A549 treated with CORT108297 at 1 μM for 4 hours (cell line): ENCODE measurements around the gene PCDHB15. TPM values are rescaled to one million over a fixed set of nuclear protein-coding genes. Genes with fewer than 3 reads are reported as not detected.

Experiments used
- total RNA-seq: library from RNA; stranded (reverse); fragments of 200-300 nt; extraction: Qiagen RNA extraction; gene quantifications from 5 replicates; pipeline ENCODE4 v1.2.3, GENCODE V29; 2022

PCDHB15 gene
- total RNA-seq: 0.02 to 0.07 TPM (median 0.06 TPM) in 3 of 5 replicates, not detected in the others

GRCh38 chr5:141245250-141245717 lies at the start of gene PCDHB15:
PCDHB15 (plus strand) TSS chr5:141245395; CDS start chr5:141245579, 184 bp downstream.

GRCh38 chr5:141199359-141200235 lies 45.6 kb upstream of the PCDHB15 start, which contains the start of gene PCDHB11:
PCDHB11 (plus strand) TSS chr5:141199627; CDS start chr5:141199775, 148 bp downstream.

GRCh38 chr5:141208478-141208877 lies 36.7 kb upstream of the PCDHB15 start, which contains the start of gene PCDHB12:
PCDHB12 (plus strand) TSS chr5:141208719; CDS start chr5:141208908, 189 bp downstream.

GRCh38 chr5:141213656-141214339 lies 31.4 kb upstream of the PCDHB15 start, which contains the start of gene PCDHB13:
PCDHB13 (plus strand) TSS chr5:141213919; CDS start chr5:141214124, 205 bp downstream.

GRCh38 chr5:141223112-141223783 lies 21.9 kb upstream of the PCDHB15 start, which contains the start of gene PCDHB14:
PCDHB14 (plus strand) TSS chr5:141223343; CDS start chr5:141223506, 163 bp downstream.

Other genes with a start within 250 kb of the PCDHB15 start
- not detected in 5 replicates for gene PCDHB1, start 194.0 kb upstream of the PCDHB15 start, total RNA-seq
- gene PCDHB2, start 150.8 kb upstream of the PCDHB15 start, total RNA-seq: 3.1 to 6.7 TPM (median 3.8 TPM) in 5 replicates
- gene PCDHB3, start 144.9 kb upstream of the PCDHB15 start, total RNA-seq: 0.06 to 1.8 TPM (median 0.06 TPM) in 3 of 5 replicates, not detected in the others
- 0.06 to 0.12 TPM (median 0.07 TPM) in 4 of 5 replicates, not detected in the other for gene PCDHB4, start 123.6 kb upstream of the PCDHB15 start, total RNA-seq
- gene PCDHB5, start 110.2 kb upstream of the PCDHB15 start, total RNA-seq: 1.2 to 1.8 TPM (median 1.6 TPM) in 5 replicates
- 0.91 to 1.2 TPM (median 1.1 TPM) in 5 replicates for gene PCDHB6, start 95.3 kb upstream of the PCDHB15 start, total RNA-seq
- 0.03 TPM in 1 of 5 replicates, not detected in the others for gene PCDHB7, start 72.8 kb upstream of the PCDHB15 start, total RNA-seq
- 0.29 to 0.41 TPM (median 0.32 TPM) in 5 replicates for gene PCDHB8, start 67.6 kb upstream of the PCDHB15 start, total RNA-seq
- gene PCDHB16, start 63.0 kb upstream of the PCDHB15 start, total RNA-seq: 0.06 to 0.10 TPM (median 0.06 TPM) in 5 replicates
- 0.02 to 0.09 TPM (median 0.06 TPM) in 4 of 5 replicates, not detected in the other for gene PCDHB9, start 58.2 kb upstream of the PCDHB15 start, total RNA-seq
- 0.02 to 0.03 TPM in 2 of 5 replicates, not detected in the others for gene PCDHB10, start 53.0 kb upstream of the PCDHB15 start, total RNA-seq
- 0.05 to 0.11 TPM (median 0.07 TPM) in 5 replicates for gene PCDHB11, start 45.8 kb upstream of the PCDHB15 start, total RNA-seq
- gene PCDHB12, start 36.7 kb upstream of the PCDHB15 start, total RNA-seq: 0.03 to 0.04 TPM in 2 of 5 replicates, not detected in the others
- 0.03 to 0.10 TPM (median 0.05 TPM) in 5 replicates for gene PCDHB13, start 31.5 kb upstream of the PCDHB15 start, total RNA-seq
- gene PCDHB14, start 22.1 kb upstream of the PCDHB15 start, total RNA-seq: 0.05 to 0.16 TPM (median 0.07 TPM) in 5 replicates
- 0.05 TPM in 1 of 5 replicates, not detected in the others for gene SLC25A2, start 58.7 kb downstream of the PCDHB15 start, total RNA-seq
- 61.5 to 85.8 TPM (median 70.6 TPM) in 5 replicates for gene TAF7, start 75.4 kb downstream of the PCDHB15 start, total RNA-seq
- 0.30 to 0.39 TPM (median 0.37 TPM) in 5 replicates for gene PCDHGA1, start 85.1 kb downstream of the PCDHB15 start, total RNA-seq
- gene PCDHGA2, start 93.4 kb downstream of the PCDHB15 start, total RNA-seq: 0.55 to 0.78 TPM (median 0.63 TPM) in 5 replicates
- 0.04 to 0.07 TPM in 2 of 5 replicates, not detected in the others for gene PCDHGA3, start 98.4 kb downstream of the PCDHB15 start, total RNA-seq
- 1.3 to 2.0 TPM (median 1.8 TPM) in 5 replicates for gene PCDHGB1, start 104.7 kb downstream of the PCDHB15 start, total RNA-seq
- gene PCDHGA4, start 109.6 kb downstream of the PCDHB15 start, total RNA-seq: 0.07 to 0.17 TPM (median 0.16 TPM) in 5 replicates
- 0.06 to 0.12 TPM (median 0.08 TPM) in 5 replicates for gene PCDHGB2, start 114.6 kb downstream of the PCDHB15 start, total RNA-seq
- gene PCDHGA5, start 118.8 kb downstream of the PCDHB15 start, total RNA-seq: 0.07 to 0.24 TPM (median 0.15 TPM) in 5 replicates
- 0.17 to 0.33 TPM (median 0.24 TPM) in 5 replicates for gene PCDHGB3, start 124.8 kb downstream of the PCDHB15 start, total RNA-seq
- 0.13 to 0.27 TPM (median 0.22 TPM) in 5 replicates for gene PCDHGA6, start 128.5 kb downstream of the PCDHB15 start, total RNA-seq
- gene PCDHGA7, start 137.3 kb downstream of the PCDHB15 start, total RNA-seq: 0.82 to 1.0 TPM (median 0.97 TPM) in 5 replicates
- gene PCDHGB4, start 142.3 kb downstream of the PCDHB15 start, total RNA-seq: 0.70 to 1.0 TPM (median 0.98 TPM) in 5 replicates
- 0.02 to 0.08 TPM (median 0.03 TPM) in 5 replicates for gene PCDHGA8, start 147.2 kb downstream of the PCDHB15 start, total RNA-seq
- gene PCDHGB5, start 152.6 kb downstream of the PCDHB15 start, total RNA-seq: 2.1 to 2.6 TPM (median 2.4 TPM) in 5 replicates
- 0.02 to 0.09 TPM (median 0.05 TPM) in 4 of 5 replicates, not detected in the other for gene PCDHGA9, start 157.4 kb downstream of the PCDHB15 start, total RNA-seq
- gene PCDHGB6, start 162.6 kb downstream of the PCDHB15 start, total RNA-seq: 0.03 to 0.14 TPM (median 0.09 TPM) in 5 replicates
- 0.01 to 0.02 TPM (median 0.02 TPM) in 3 of 5 replicates, not detected in the others for gene PCDHGA10, start 167.6 kb downstream of the PCDHB15 start, total RNA-seq
- gene PCDHGB7, start 172.3 kb downstream of the PCDHB15 start, total RNA-seq: 0.03 to 0.08 TPM (median 0.06 TPM) in 4 of 5 replicates, not detected in the other
- gene PCDHGA11, start 175.7 kb downstream of the PCDHB15 start, total RNA-seq: 0.02 to 0.03 TPM (median 0.02 TPM) in 4 of 5 replicates, not detected in the other
- gene PCDHGA12, start 185.1 kb downstream of the PCDHB15 start, total RNA-seq: 0.02 to 0.03 TPM in 2 of 5 replicates, not detected in the others
- 5.0 to 6.7 TPM (median 5.6 TPM) in 5 replicates for gene PCDHGC3, start 230.6 kb downstream of the PCDHB15 start, total RNA-seq
- 0.01 to 0.05 TPM (median 0.03 TPM) in 3 of 5 replicates, not detected in the others for gene PCDHGC4, start 239.6 kb downstream of the PCDHB15 start, total RNA-seq
- 0.02 to 0.03 TPM (median 0.03 TPM) in 3 of 5 replicates, not detected in the others for gene PCDHGC5, start 243.7 kb downstream of the PCDHB15 start, total RNA-seq